Caco-2 (cell line): Measurements from ENCODE around the gene GRM5. TPM values are rescaled to one million over a fixed set of nuclear protein-coding genes. Genes with fewer than 3 reads are reported as not detected.
"Not testable (repeated sequence)": the region's sequence is repeated elsewhere in the genome, so short reads cannot be mapped to it uniquely, and the experiment has no call there.

Source experiments
- Bru-seq: library from RNA; stranded (reverse); fragments of 400-500 nt; gene quantifications from one replicate; lab custom pipeline; 2021; lab: Mats Ljungman, UMichigan
- BruChase-seq, 2 experiments: library from RNA; stranded (reverse); fragments of 400-500 nt; gene quantifications; one replicate each; lab custom pipeline; 2021; lab: Mats Ljungman, UMichigan
- BruUV-seq: library from RNA; stranded (reverse); fragments of 400-500 nt; replicated peaks from 2 replicates; lab custom pipeline; 2021; lab: Mats Ljungman, UMichigan
- CTCF ChIA-PET: fragments of 300-600 bp; sonication (Branson Sonifier 250); formaldehyde crosslinking; loops from one replicate; lab custom pipeline; 2022; ENCODE audit warnings: antibody characterized with exemption; lab: Charles Lee
- POLR2A ChIA-PET: fragments of 300-600 bp; sonication (Branson Sonifier 250); formaldehyde crosslinking; loops from one replicate; lab custom pipeline; 2022; ENCODE audit warnings: antibody characterized with exemption; lab: Charles Lee
- DNase-seq, 2 experiments: peaks; one replicate each; pipeline versions ENCODE4 v3.0.0 to v3.0.0-alpha.2; 2020 to 2022
- H3K27me3 ChIP-seq: replicated peaks from 2 replicates; pipeline ENCODE4 v1.6.0; 2011; ENCODE audit warnings: low read length; ENCODE audit not compliant: control insufficient read depth, insufficient read depth
- H3K36me3 ChIP-seq: 2 replicates; pipeline ENCODE4 v1.5.1; 2011; ENCODE audit warnings: low read length; ENCODE audit not compliant: control insufficient read depth, insufficient read depth
- H3K4me1 ChIP-seq: fragments of 250-450 bp; sonication (Bioruptor Pico); 2 replicates; pipeline ENCODE4 v1.5.1; 2020; ENCODE audit warnings: mild to moderate bottlenecking
- H3K4me3 ChIP-seq: 2 replicates; pipeline ENCODE4 v1.5.1; 2011; ENCODE audit warnings: low read depth, mild to moderate bottlenecking, control low read depth, low read length
- H3K9me3 ChIP-seq: fragments of 250-450 bp; sonication (Bioruptor Pico); 2 replicates; pipeline ENCODE4 v1.5.1; 2020; ENCODE audit warnings: mild to moderate bottlenecking, moderate library complexity
- H3K27ac Mint-ChIP-seq: one replicate; pipeline ENCODE4 v1.8.0; 2022; ENCODE audit warnings: mixed read lengths; ENCODE audit not compliant: unreplicated experiment
- H3K27me3 Mint-ChIP-seq: one replicate; pipeline ENCODE4 v1.8.0; 2022; ENCODE audit warnings: mixed read lengths; ENCODE audit not compliant: insufficient read depth, unreplicated experiment
- H3K36me3 Mint-ChIP-seq: one replicate; pipeline ENCODE4 v1.8.0; 2022; ENCODE audit warnings: mild to moderate bottlenecking, mixed read lengths; ENCODE audit not compliant: insufficient read depth, unreplicated experiment
- H3K4me1 Mint-ChIP-seq: one replicate; pipeline ENCODE4 v1.8.0; 2022; ENCODE audit warnings: low read depth, mixed read lengths; ENCODE audit not compliant: unreplicated experiment
- H3K4me3 Mint-ChIP-seq: one replicate; pipeline ENCODE4 v1.8.0; 2022; ENCODE audit warnings: mild to moderate bottlenecking, moderate library complexity, mixed read lengths; ENCODE audit not compliant: unreplicated experiment
- H3K9me3 Mint-ChIP-seq: one replicate; pipeline ENCODE4 v1.8.0; 2022; ENCODE audit warnings: mixed read lengths; ENCODE audit not compliant: unreplicated experiment
- CTCF ChIP-seq, 2 experiments: fragments of 200-600 bp in 1 of 2; IDR thresholded peaks; 1 replicate in 1 of 2; 2 replicates in 1 of 2; pipeline versions ENCODE4 v1.5.1 to v1.8.0; 2011 to 2022; ENCODE audit warnings: antibody characterized with exemption in 1 of 2, control low read depth in 1 of 2, inconsistent platforms in 1 of 2, low read depth in 1 of 2, low read length in 1 of 2, mild to moderate bottlenecking in 1 of 2, moderate library complexity in 1 of 2; ENCODE audit not compliant: insufficient read depth in 1 of 2, severe bottlenecking in 1 of 2, unreplicated experiment in 1 of 2
- intact Hi-C: fragments of 100-400 bp; cut with micrococcal nuclease; formaldehyde crosslinking; loops from one replicate; pipeline ENCODE4 v1.10.0; 2022; ENCODE audit not compliant: unreplicated experiment
- long read RNA-seq: library from polyadenylated mRNA; stranded (forward); transcript quantifications from one replicate; pipeline ENCODE4 v2.0.0, GENCODE V29; 2022
- total RNA-seq: library from RNA; stranded (reverse); gene quantifications from 2 replicates; pipeline ENCODE4 v1.2.3, GENCODE V29; 2022

GRM5 gene
- not detected in 2 replicates for total RNA-seq
- Bru-seq, nascent RNA = percentile 1 among the genes with signal in this experiment
- BruChase-seq, experiment 1, labeled RNA remaining after a 2-hour chase = percentile 0 among the genes with signal in this experiment
- percentile 0 among the genes with signal in this experiment for BruChase-seq, experiment 2, labeled RNA remaining after a 6-hour chase
- long read RNA-seq = 0 reads

GRCh38 chr11:89065651-89066201 is at the start of gene GRM5:
Gene GRM5 (minus strand): TSS chr11:89065982. CDS start chr11:89047872, 18,110 bp downstream.
- H3K9me3 Mint-ChIP-seq, H3K36me3 ChIP-seq, BruUV-seq, H3K4me3 Mint-ChIP-seq, DNase-seq, POLR2A ChIA-PET, H3K4me1 ChIP-seq, H3K36me3 Mint-ChIP-seq, H3K27ac Mint-ChIP-seq, intact Hi-C loops, H3K27me3 Mint-ChIP-seq, CTCF ChIA-PET, H3K9me3 ChIP-seq, H3K4me3 ChIP-seq, H3K4me1 Mint-ChIP-seq, H3K27me3 ChIP-seq: not testable (repeated sequence)

- H3K4me1 ChIP-seq, H3K27me3 Mint-ChIP-seq, H3K4me1 Mint-ChIP-seq, CTCF ChIA-PET, H3K36me3 ChIP-seq, H3K4me3 Mint-ChIP-seq, H3K9me3 ChIP-seq, POLR2A ChIA-PET, H3K9me3 Mint-ChIP-seq, H3K36me3 Mint-ChIP-seq, BruUV-seq, H3K27me3 ChIP-seq, H3K4me3 ChIP-seq, H3K27ac Mint-ChIP-seq: not testable (repeated sequence)
- peak; percentile 45 to 53 for DNase-seq
- intact Hi-C loops = loop anchor here (1.0 to 10.0 kb wide), 4 partner anchors 237 to 519 kb away; no protein-coding TSS in a partner anchor
- peak; percentile 91 to 98 for TF ChIP-seq CTCF (IDR thresholded peaks at IDR 0.05; ENCODE audit: insufficient read depth in 1 of 2, low read depth in 1 of 2, low read length in 1 of 2, severe bottlenecking in 1 of 2, unreplicated experiment in 1 of 2)
Measured at GRCh38 chr11:89097956-89098355, 32.2 kb upstream of the GRM5 start.

- DNase-seq, H3K4me1 Mint-ChIP-seq, H3K27ac Mint-ChIP-seq, CTCF ChIA-PET, BruUV-seq, H3K36me3 Mint-ChIP-seq, H3K9me3 ChIP-seq, H3K4me3 ChIP-seq, H3K4me3 Mint-ChIP-seq, H3K36me3 ChIP-seq, H3K9me3 Mint-ChIP-seq, POLR2A ChIA-PET, H3K4me1 ChIP-seq, H3K27me3 ChIP-seq, H3K27me3 Mint-ChIP-seq: not testable (repeated sequence)
- intact Hi-C loops = loop anchor here (10.0 kb wide), 1 partner anchor 241 kb away; no protein-coding TSS in a partner anchor
Measured at GRCh38 chr11:89093806-89094205, 28.0 kb upstream of the GRM5 start.

GRCh38 chr11:89084951-89085350 is 19.2 kb upstream of the GRM5 start:
- POLR2A ChIA-PET, H3K9me3 Mint-ChIP-seq, CTCF ChIA-PET: not testable (repeated sequence)

GRCh38 chr11:89070911-89071310 is 5.1 kb upstream of the GRM5 start:
- H3K4me3 ChIP-seq, H3K27me3 ChIP-seq, H3K27me3 Mint-ChIP-seq, H3K36me3 Mint-ChIP-seq, BruUV-seq, H3K4me1 Mint-ChIP-seq, DNase-seq, POLR2A ChIA-PET, CTCF ChIA-PET, H3K27ac Mint-ChIP-seq, H3K4me3 Mint-ChIP-seq, intact Hi-C loops, H3K4me1 ChIP-seq, H3K9me3 ChIP-seq, H3K9me3 Mint-ChIP-seq, H3K36me3 ChIP-seq: not testable (repeated sequence)

More at GRCh38 chr11:89084951-89085350, 19.2 kb upstream of the GRM5 start:
- H3K4me1 ChIP-seq, DNase-seq, H3K27me3 Mint-ChIP-seq, H3K27me3 ChIP-seq, H3K4me3 ChIP-seq, H3K4me1 Mint-ChIP-seq, H3K9me3 ChIP-seq, H3K27ac Mint-ChIP-seq, BruUV-seq, H3K36me3 ChIP-seq, H3K36me3 Mint-ChIP-seq, H3K4me3 Mint-ChIP-seq, intact Hi-C loops: not testable (repeated sequence)
